HG02884 (cell line): Measurements from ENCODE around the gene LMOD1.
"Not testable (repeated sequence)": the region's sequence is repeated elsewhere in the genome, so short reads cannot be mapped to it uniquely, and the experiment has no call there.

Experiments used
- ATAC-seq: cut with Tn5 transposase; IDR thresholded peaks from one replicate; pipeline ENCODE4 v1.9.1; 2021; ENCODE audit warnings: mild to moderate bottlenecking, moderate library complexity; ENCODE audit not compliant: unreplicated experiment

LMOD1 gene

GRCh38 chr1:201880928-201881571 is 65.3 kb downstream of the LMOD1 start:
- ATAC-seq: no peak

GRCh38 chr1:201877877-201878401 is 68.4 kb downstream of the LMOD1 start:
- no peak for ATAC-seq

- no peak for ATAC-seq
Observed at GRCh38 chr1:201876148-201876818, 70.1 kb downstream of the LMOD1 start.

GRCh38 chr1:201874672-201875071 is 71.7 kb downstream of the LMOD1 start:
- ATAC-seq: no peak

DNA sequence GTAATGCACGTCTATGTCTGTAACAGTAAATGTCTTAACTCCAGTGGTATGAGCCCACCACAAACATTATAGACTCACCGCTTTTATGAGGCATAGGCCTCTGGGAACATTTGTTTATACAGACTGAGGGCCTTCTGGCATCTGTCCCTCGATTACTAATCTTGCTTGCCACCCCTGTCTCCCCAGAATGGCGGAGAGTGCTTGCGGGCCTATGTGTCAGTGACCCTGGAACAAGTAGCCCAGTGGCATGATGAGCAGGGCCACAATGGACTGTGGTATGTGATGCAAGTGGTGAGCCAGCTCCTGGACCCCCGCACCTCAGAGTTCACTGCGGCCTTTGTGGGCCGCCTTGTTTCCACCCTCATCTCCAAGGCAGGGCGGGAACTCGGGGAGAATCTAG is 76.0 kb downstream of the LMOD1 start:
- no peak for ATAC-seq

GRCh38 chr1:201861448-201861847 is 84.9 kb downstream of the LMOD1 start:
- ATAC-seq: no peak

DNA sequence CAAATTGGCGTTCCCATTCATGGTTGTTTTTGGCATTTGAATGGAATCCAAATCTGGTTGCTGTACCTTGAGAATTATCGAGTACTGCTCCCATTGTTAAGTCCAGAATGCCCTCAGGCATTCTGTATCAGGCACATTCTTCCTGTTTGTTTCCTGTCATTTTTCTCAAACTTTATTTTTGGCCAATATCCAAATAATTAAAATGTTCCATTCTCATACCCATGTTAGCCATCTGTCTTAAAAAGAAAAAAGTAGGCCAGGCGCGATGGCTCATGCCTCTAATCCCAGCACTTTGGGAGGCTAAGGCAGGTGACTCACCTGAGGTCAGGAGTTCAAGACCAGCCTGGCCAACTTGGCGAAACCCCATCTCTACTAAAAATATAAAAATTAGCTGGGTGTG is 86.9 kb downstream of the LMOD1 start:
- ATAC-seq: no peak

GRCh38 chr1:201856722-201857121 is 89.6 kb downstream of the LMOD1 start:
- not testable (repeated sequence) for ATAC-seq

DNA sequence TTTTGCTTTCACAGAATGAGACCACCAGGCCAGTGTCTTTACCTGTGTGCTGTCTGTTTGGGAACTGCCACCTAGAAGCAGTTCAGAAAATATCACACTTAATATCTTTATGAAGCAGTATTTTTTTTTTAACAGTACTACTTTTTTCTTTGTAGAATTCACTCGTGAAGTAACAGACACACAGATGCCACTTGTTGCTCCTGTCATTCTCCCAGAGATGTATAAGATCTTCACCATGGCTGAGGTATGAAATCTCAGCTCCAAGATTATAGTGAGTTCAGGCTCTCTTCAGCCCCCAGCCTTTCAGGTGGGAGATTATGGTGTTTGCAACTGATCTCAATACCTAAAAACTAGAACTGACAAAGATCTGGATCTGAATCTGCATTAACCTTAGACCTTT is 94.4 kb downstream of the LMOD1 start:
- ATAC-seq: no peak

DNA sequence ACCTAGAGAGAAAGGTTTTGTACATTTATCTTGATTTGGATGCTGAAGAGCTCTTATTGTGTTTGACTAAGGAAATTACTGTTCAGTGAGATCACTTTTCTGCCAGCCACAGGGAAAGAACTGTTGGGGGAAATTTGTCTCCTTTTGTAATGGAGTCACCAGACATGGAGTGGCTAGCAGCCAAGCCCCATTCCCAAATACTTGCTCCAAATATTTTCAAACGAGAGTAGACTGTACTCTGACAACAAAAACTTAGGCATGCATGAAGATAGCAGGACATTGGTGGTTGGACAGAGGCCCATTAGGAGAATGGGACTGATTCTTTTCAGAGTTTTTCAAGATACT is 96.3 kb downstream of the LMOD1 start:
- ATAC-seq: no peak

DNA sequence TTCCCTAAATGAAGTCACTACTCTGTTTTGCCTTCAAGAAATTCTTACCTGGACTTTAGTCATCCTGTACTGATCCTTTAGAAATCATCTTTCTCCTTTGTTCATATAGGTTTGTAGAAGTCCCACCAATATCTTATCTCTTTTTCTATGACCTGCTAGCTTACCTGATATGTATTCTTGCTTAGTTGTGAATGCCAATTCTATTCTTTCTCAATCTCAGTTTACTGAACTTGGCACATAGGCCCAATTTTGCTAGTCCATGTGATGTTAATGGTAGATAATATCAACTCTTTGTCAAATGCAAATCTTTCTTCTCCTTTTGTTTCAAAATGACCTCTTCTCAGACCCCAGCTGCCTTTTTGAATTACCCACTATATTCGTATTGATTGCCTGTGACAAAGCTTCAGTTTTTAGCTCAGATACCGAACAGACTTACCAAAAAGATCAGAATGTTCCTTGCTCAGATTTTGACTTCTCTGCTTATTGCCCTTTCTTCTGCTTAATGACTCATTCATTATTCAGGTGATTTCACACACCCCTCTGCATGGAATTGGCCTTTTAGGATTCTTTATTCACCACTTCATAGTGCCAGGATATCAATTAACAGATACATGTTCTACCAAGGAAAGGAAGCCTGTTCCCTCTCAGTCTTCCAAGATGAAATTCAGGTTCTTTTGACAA is 96.8 kb downstream of the LMOD1 start:
- ATAC-seq: no peak

DNA sequence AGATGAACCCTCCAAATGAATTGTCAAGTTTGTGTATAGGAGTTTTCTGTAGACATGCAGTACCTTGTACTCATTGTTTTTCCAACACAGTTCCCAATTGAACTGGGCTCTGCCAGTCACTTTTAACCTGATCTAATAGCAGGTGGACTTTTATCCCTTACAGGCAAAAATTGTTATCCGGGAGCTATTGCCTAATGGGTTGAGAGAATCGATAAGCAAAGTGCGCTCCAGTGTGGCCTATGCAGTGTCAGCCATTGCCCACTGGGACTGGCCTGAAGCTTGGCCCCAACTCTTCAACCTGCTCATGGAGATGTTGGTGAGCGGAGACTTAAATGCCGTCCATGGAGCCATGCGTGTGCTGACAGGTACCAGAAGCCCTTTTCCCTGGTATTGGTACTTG is 98.1 kb downstream of the LMOD1 start:
- ATAC-seq: no peak

GRCh38 chr1:201847150-201847549 is 99.2 kb downstream of the LMOD1 start:
- no peak for ATAC-seq
